Measurements from ENCODE around the gene SLC2A13. TPM values are rescaled to one million over a fixed set of nuclear protein-coding genes. Genes with fewer than 3 reads are reported as not detected.

Gene SLC2A13
- total RNA-seq, 1 donor from 2014 or later: 17.4 TPM

DNA sequence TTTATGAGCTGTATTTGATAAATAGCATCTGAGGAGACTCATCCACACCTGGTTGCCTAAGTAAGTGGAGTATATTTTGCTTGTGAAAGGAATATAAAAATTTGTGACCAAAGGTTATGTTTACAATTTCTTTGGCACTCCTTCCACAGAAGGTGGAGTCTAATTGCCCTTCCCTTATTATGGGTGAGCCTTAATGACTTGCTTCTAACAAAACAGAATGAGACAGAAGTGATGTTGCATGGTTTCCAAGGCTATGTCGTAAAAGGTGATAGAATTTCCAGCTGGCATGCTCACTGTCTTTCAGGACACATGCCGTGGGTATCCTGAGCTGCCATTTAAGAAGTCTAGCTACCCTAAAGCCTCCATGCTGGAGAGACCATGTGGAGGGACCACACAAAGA lies 369.5 kb downstream of the SLC2A13 start:
- no peak for TF ChIP-seq POLR2A (IDR thresholded peaks at IDR 0.05)
- TF ChIP-seq, protein P1, sequence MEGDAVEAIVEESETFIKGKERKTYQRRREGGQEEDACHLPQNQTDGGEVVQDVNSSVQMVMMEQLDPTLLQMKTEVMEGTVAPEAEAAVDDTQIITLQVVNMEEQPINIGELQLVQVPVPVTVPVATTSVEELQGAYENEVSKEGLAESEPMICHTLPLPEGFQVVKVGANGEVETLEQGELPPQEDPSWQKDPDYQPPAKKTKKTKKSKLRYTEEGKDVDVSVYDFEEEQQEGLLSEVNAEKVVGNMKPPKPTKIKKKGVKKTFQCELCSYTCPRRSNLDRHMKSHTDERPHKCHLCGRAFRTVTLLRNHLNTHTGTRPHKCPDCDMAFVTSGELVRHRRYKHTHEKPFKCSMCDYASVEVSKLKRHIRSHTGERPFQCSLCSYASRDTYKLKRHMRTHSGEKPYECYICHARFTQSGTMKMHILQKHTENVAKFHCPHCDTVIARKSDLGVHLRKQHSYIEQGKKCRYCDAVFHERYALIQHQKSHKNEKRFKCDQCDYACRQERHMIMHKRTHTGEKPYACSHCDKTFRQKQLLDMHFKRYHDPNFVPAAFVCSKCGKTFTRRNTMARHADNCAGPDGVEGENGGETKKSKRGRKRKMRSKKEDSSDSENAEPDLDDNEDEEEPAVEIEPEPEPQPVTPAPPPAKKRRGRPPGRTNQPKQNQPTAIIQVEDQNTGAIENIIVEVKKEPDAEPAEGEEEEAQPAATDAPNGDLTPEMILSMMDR (IDR thresholded peaks at IDR 0.05): no peak
- TF ChIP-seq POLR2AphosphoS5 (IDR thresholded peaks at IDR 0.05; ENCODE audit: insufficient read depth in 1 of 2, low read depth in 1 of 2): no peak
- Histone ChIP-seq H3K9me3 (peaks cover 3% of the 10 kb centered on the region), H3K4me3 (no peak overlapping the region), H3K27me3 (no peaks in the 10 kb centered on the region), H3K4me1 (no peaks in the 10 kb centered on the region), H3K36me3 (no peaks in the 10 kb centered on the region), H3K27ac (no peak overlapping the region)
- intact Hi-C loops (cut with DNase I): no loop called here
- no peak for DNase-seq (ENCODE audit: extremely low spot score in 2 of 2)

GRCh38 chr12:39723831-39724230 lies 382.1 kb downstream of the SLC2A13 start:
- Histone ChIP-seq H3K36me3 (no peaks in the 10 kb centered on the region), H3K9me3 (no peaks in the 10 kb centered on the region), H3K4me1 (no peaks in the 10 kb centered on the region), H3K27ac (no peak overlapping the region), H3K4me3 (no peak overlapping the region), H3K27me3 (no peaks in the 10 kb centered on the region)
- no peak for DNase-seq (ENCODE audit: extremely low spot score in 2 of 2)
- intact Hi-C loops (cut with DNase I): no loop called here
- TF ChIP-seq POLR2AphosphoS5 (IDR thresholded peaks at IDR 0.05; ENCODE audit: insufficient read depth in 1 of 2, low read depth in 1 of 2) (no peak), POLR2A (IDR thresholded peaks at IDR 0.05) (no peak)
- TF ChIP-seq, protein P1 (IDR thresholded peaks at IDR 0.05): no peak

DNA sequence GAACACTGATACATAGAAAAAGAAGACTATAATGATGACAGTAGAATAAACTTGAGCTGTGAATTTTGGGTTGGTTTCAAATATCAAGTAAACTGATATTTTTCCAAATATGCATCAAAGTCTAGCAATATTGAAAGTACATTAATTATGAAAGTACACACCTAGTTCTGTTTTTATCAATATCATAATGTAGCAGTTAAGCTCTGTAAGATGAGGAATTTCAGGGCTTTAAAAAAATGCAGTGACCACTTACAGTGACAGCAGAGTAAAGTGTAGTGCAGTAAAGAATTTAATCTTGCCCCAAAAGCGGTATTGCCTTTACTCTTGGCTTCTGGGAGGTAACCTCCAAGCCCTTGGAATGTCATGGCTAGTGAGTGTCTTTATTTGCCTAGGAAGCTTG lies 383.4 kb downstream of the SLC2A13 start:
- no peak for DNase-seq (ENCODE audit: extremely low spot score in 2 of 2)

GRCh38 chr12:39713552-39713951 lies 392.3 kb downstream of the SLC2A13 start:
- H3K4me1 ChIP-seq: no peaks in the 10 kb centered on the region
- TF ChIP-seq POLR2AphosphoS5 (IDR thresholded peaks at IDR 0.05; ENCODE audit: insufficient read depth in 1 of 2, low read depth in 1 of 2) (no peak), POLR2A (IDR thresholded peaks at IDR 0.05) (no peak)
- TF ChIP-seq, protein P1 (IDR thresholded peaks at IDR 0.05): no peak
- no peak overlapping the region for H3K27ac ChIP-seq
- no peaks in the 10 kb centered on the region for H3K36me3 ChIP-seq
- intact Hi-C loops (cut with DNase I): no loop called here
- H3K9me3 ChIP-seq: no peaks in the 10 kb centered on the region
- H3K4me3 ChIP-seq: no peak overlapping the region
- H3K27me3 ChIP-seq: no peaks in the 10 kb centered on the region
- no peak for DNase-seq (ENCODE audit: extremely low spot score in 2 of 2)

More for the DNA sequence above, 383.4 kb downstream of the SLC2A13 start:
- TF ChIP-seq POLR2AphosphoS5 (IDR thresholded peaks at IDR 0.05; ENCODE audit: insufficient read depth in 1 of 2, low read depth in 1 of 2) (no peak), POLR2A (IDR thresholded peaks at IDR 0.05) (no peak)
- TF ChIP-seq, protein P1 (IDR thresholded peaks at IDR 0.05): no peak
- H3K27me3 ChIP-seq: no peaks in the 10 kb centered on the region
- no peak overlapping the region for H3K4me3 ChIP-seq
- H3K9me3 ChIP-seq: no peaks in the 10 kb centered on the region
- H3K4me1 ChIP-seq: no peaks in the 10 kb centered on the region
- intact Hi-C loops (cut with DNase I): no loop called here
- no peaks in the 10 kb centered on the region for H3K36me3 ChIP-seq
- H3K27ac ChIP-seq: no peak overlapping the region

DNA sequence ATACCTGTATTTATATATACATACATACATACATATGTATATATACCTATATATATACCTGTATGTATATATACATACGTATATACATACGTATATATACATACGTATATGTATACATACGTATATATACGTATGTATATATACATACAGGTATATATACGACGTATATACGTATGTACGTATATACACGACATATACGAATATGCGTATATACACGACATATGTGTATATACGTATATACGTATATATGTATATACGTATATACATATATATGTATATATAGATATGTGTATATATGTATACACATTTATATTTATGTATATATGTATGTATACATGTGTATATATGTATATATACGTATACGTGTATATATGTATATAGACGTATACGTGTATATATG lies 393.5 kb downstream of the SLC2A13 start:
- no peaks in the 10 kb centered on the region for H3K36me3 ChIP-seq
- H3K4me3 ChIP-seq: no peak overlapping the region
- no peaks in the 10 kb centered on the region for H3K4me1 ChIP-seq
- intact Hi-C loops (cut with DNase I): no loop called here
- H3K9me3 ChIP-seq: no peaks in the 10 kb centered on the region
- H3K27me3 ChIP-seq: no peaks in the 10 kb centered on the region
- no peak overlapping the region for H3K27ac ChIP-seq
- no peak for DNase-seq (ENCODE audit: extremely low spot score in 2 of 2)
- TF ChIP-seq, protein P1 (IDR thresholded peaks at IDR 0.05): no peak
- TF ChIP-seq POLR2AphosphoS5 (IDR thresholded peaks at IDR 0.05; ENCODE audit: insufficient read depth in 1 of 2, low read depth in 1 of 2) (no peak), POLR2A (IDR thresholded peaks at IDR 0.05) (no peak)

Small RNA genes lying within 50 kb of the gene (small RNA-seq; reads per million reads assigned to genes)
- gene RF00414: not detected

Other genes starting within 250 kb of the SLC2A13 start
- gene LRRK2, start 118.9 kb upstream of the SLC2A13 start, total RNA-seq: 37.1 TPM

Measured in vagina (tissue), 2 donors.